ENCODE data around the gene NPL.

The NPL gene

GRCh38 chr1:182789138-182790076, at the start of gene NPL:
TSS of gene NPL (plus strand) at chr1:182789773. CDS start at chr1:182794372, 4,599 bp downstream.
- DNase-seq (ENCODE audit: low read depth), result peak; percentile 78

- DNase-seq (ENCODE audit: low read depth), result no peak
These were observed 49.5 kb upstream of the NPL start for GRCh38 chr1:182740120-182740519.

GRCh38 chr1:182742780-182743179, 46.8 kb upstream of the NPL start:
- no peak for DNase-seq (ENCODE audit: low read depth)

- DNase-seq (ENCODE audit: low read depth), result no peak
These were observed 37.2 kb upstream of the NPL start for GRCh38 chr1:182752077-182752988.

GRCh38 chr1:182754087-182754486, 35.5 kb upstream of the NPL start:
- DNase-seq (ENCODE audit: low read depth), result no peak

GRCh38 chr1:182754543-182755314, 34.8 kb upstream of the NPL start:
- no peak for DNase-seq (ENCODE audit: low read depth)

- no peak for DNase-seq (ENCODE audit: low read depth)
These were observed 33.9 kb upstream of the NPL start for GRCh38 chr1:182755632-182756031.

- no peak for DNase-seq (ENCODE audit: low read depth)
These were observed 33.1 kb upstream of the NPL start for GRCh38 chr1:182756423-182756822.

GRCh38 chr1:182761396-182762395, 27.9 kb upstream of the NPL start:
- no peak for DNase-seq (ENCODE audit: low read depth)

GRCh38 chr1:182762536-182762935, 27.0 kb upstream of the NPL start:
- no peak for DNase-seq (ENCODE audit: low read depth)

GRCh38 chr1:182764029-182764727, 25.4 kb upstream of the NPL start:
- no peak for DNase-seq (ENCODE audit: low read depth)

GRCh38 chr1:182765391-182765790, 24.2 kb upstream of the NPL start:
- DNase-seq (ENCODE audit: low read depth), result no peak

GRCh38 chr1:182766050-182766449, 23.5 kb upstream of the NPL start:
- no peak for DNase-seq (ENCODE audit: low read depth)

- no peak for DNase-seq (ENCODE audit: low read depth)
These were observed 22.5 kb upstream of the NPL start for GRCh38 chr1:182766881-182767645.

- DNase-seq (ENCODE audit: low read depth), result no peak
These were observed 20.6 kb upstream of the NPL start for GRCh38 chr1:182768963-182769362.

- no peak for DNase-seq (ENCODE audit: low read depth)
These were observed 19.3 kb upstream of the NPL start for GRCh38 chr1:182770232-182770631.

- no peak for DNase-seq (ENCODE audit: low read depth)
These were observed 18.2 kb upstream of the NPL start for GRCh38 chr1:182771187-182771984.

- no peak for DNase-seq (ENCODE audit: low read depth)
These were observed 12.2 kb upstream of the NPL start for GRCh38 chr1:182777386-182777785.
